GM21447 (cell line): ENCODE measurements around the gene GOLT1B.
A peak's percentile ranks its signal among the peaks of the same experiment; 100 is the strongest.
"Not testable (repeated sequence)": the region's sequence is repeated elsewhere in the genome, so short reads cannot be mapped to it uniquely, and the experiment has no call there.

ENCODE experiments used
- ATAC-seq: cut with Tn5 transposase; IDR thresholded peaks from one replicate; pipeline ENCODE4 v1.9.1; 2021; ENCODE audit not compliant: unreplicated experiment

Gene GOLT1B

DNA sequence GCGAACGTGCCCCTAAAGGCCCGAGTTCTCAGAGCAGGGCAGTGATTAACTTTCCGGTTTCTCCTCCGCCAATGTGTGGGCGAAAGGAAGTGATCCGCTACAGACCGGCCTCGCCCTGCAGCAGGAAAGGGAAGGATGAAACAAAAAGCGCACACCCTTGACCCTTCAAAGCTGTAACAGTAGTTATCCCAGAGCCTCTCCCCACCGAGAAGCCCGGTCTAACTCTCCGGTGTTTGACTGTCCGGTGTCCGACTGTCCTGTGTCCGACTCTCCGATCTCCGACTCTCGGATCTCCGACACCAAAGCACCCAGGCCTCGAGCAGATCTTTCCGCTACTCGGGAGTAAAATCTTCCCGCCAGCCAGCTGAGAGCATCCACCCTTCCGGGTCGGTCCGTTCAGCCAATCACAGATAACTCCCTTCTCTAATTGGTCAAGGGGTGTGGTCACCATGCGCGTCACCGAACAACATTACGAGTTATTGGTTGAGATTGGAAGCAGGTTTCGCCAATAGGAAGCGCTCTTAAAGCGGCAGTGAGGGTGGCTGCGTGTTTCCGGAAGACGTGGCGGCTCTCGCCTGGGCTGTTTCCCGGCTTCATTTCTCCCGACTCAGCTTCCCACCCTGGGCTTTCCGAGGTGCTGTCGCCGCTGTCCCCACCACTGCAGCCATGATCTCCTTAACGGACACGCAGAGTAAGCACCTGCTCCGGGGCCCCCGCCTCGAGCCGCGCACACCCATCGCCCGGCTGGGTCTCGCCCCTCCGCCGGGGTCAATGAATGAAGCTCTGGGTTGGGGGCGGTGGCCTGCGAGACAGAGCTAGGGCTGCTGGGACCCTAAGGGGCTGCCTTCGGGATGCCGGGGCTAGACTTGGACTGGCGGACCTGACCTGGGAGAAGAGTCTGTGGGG, at the start of gene GOLT1B, which contains the start of gene RECQL:
GOLT1B (plus strand) TSS at position 532 of the 906 bp plus-strand sequence; CDS start at position 667, 135 bp downstream.
RECQL (minus strand) TSS at position 378 of the 906 bp plus-strand sequence. CDS start 2,065 bp downstream, outside the sequence.
- ATAC-seq: peak; percentile 98

GRCh38 chr12:21453312-21453852, 48.2 kb upstream of the GOLT1B start:
- no peak for ATAC-seq

- no peak for ATAC-seq
Observed at GRCh38 chr12:21456291-21456780, 45.3 kb upstream of the GOLT1B start.

GRCh38 chr12:21459474-21459873, 42.1 kb upstream of the GOLT1B start:
- no peak for ATAC-seq

DNA sequence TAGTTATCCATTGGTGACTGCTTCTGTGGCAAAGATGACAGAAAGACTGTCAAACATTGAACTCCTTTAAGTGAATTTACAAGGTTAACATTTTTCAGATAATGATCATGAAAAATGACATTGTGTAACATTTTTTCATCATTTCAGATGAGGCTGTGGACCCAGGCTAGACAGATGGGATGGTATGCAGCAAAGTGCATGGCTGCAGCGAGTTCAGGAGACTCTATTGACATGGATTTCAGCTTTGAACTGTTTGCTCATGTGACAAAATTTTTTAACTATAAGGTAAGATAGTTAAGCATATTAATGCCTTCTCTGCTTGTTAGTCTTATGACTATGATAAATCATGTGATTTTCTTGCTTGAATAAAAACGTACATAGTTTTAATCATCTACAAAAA, 34.3 kb upstream of the GOLT1B start:
- ATAC-seq: not testable (repeated sequence)

DNA sequence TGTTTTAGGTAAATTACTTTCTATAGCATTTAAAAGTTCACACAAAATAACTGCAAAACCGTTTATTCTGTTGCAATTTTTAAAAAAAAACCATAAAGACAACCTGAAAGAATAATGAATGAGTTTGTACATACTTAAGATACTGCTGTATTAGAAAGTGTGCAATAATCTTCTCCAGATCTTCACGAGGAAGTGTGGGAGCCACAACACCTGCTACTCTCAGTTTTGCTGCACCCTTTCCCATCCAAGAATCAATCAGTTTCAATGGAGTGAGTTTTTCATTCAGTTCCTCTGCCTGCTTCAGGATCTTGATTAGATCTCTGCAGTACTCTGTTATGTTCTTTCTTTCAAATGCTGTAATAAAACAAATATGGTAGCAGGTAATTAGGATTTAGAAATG, 30.3 kb upstream of the GOLT1B start:
- no peak for ATAC-seq

DNA sequence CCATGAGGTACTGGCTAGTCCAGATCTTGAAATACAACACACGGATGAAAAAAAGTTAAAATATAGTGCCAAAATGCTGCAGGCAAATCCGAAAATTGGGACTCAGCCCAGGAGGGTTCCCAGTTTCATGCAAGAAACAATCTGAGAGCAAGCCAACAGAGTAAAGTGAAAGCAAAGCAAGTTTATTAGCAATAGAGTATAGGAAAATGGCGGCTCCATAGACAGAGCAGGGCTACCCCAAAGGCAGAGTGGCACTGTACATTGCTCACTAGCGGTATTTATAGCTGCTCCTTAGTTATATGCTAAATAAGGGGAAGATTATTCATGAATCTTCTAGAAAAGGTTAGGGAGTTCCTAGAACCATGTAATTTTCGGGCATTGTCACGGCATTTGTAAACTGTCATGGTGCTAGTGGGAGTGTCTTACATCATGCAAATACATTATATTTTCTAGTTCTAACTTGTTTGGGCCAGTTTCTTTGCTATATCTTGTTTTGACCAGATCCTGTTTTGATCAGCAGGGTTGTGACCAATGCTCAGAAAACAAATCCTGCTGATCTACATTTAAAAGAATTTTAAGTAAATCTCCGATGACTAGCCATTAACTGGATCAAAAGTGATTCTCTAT, 29.3 kb upstream of the GOLT1B start:
- ATAC-seq: no peak

GRCh38 chr12:21475552-21475951, 26.0 kb upstream of the GOLT1B start:
- no peak for ATAC-seq

GRCh38 chr12:21476949-21477348, 24.6 kb upstream of the GOLT1B start:
- ATAC-seq: no peak

- ATAC-seq: no peak
Observed at GRCh38 chr12:21478756-21479455, 22.7 kb upstream of the GOLT1B start.

GRCh38 chr12:21483531-21483930, 18.1 kb upstream of the GOLT1B start:
- ATAC-seq: no peak

- ATAC-seq: no peak
Observed at GRCh38 chr12:21485998-21486397, 15.6 kb upstream of the GOLT1B start.

GRCh38 chr12:21499765-21500164, 1.8 kb upstream of the GOLT1B start:
- ATAC-seq: no peak

GRCh38 chr12:21500786-21501257, 767 bp upstream of the GOLT1B start:
- ATAC-seq: peak; percentile 1

DNA sequence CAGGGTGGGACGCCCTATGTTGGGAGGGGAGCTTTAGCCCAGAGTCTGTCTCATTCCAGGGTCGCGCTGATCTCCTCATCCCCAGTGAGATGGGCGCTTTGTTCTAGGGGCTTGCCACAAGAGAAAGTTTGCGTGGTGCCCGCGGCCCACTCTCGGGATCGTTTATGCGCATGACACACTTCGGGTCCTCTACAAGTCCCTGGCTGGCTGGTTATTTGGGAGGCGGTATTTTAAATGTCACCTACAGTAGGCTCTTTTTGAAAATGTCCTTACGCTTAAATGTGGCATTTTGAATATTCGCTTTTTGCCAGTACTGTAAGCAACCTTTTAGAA, 541 bp downstream of the GOLT1B start:
- ATAC-seq: peak; percentile 3

DNA sequence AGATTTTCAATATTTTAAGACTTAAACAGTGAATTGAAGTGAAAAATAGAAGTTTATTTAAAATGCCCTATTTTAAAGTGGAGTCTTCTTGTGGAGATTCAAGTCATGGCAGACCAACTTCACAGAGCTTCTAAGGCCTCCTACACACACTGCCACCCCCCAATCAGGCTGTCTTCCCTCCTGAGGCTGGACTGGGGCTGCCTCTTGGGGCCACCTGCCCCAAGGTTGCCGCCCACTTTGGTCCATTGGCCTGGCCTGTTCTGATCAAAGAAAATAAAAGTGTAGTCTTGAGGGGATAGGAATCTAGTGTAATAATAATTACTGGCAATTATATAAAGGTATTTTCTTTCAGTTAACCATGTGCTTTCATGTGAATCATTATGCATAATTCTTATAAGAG, 1.3 kb downstream of the GOLT1B start:
- no peak for ATAC-seq

- ATAC-seq: no peak
Observed at GRCh38 chr12:21505888-21506287, 4.3 kb downstream of the GOLT1B start.

- no peak for ATAC-seq
Observed at GRCh38 chr12:21507849-21508248, 6.3 kb downstream of the GOLT1B start.

GRCh38 chr12:21509768-21510167, 8.2 kb downstream of the GOLT1B start:
- peak; percentile 96 for ATAC-seq

GRCh38 chr12:21516281-21516680, 14.7 kb downstream of the GOLT1B start:
- ATAC-seq: no peak

DNA sequence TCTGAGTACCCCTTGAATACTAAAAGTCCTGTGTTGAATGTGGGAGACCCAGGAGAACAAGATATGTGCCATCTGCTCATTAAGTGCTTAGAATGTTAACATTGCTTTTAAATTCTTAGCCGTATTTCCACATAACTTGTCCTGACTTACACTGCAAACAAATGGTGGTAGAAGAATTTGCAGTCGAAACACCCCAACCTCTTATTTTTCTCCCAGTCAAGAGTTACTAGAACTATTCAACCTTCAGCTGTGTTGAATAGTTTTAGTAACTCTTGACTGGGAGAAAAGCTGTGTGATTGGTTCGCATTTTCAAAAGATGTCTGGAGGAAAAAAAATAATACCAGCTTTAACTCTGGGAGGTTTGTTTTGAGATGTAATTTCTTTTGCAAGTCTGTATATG, 16.9 kb downstream of the GOLT1B start:
- ATAC-seq: no peak
